Keratinocyte (primary cell): Measurements from ENCODE around the gene MAP3K8. TPM values are rescaled to one million over a fixed set of nuclear protein-coding genes. Genes with fewer than 3 reads are reported as not detected.

ENCODE experiments used
- DNase-seq: peaks from one replicate; pipeline ENCODE4 v3.0.0-alpha.2; 2011; ENCODE audit warnings: low read depth, missing footprints, low spot score
- FAIRE-seq: peaks from 2 replicates; lab custom pipeline; 2011; peaks lifted over from hg19 to GRCh38; lab: Jason Lieb, UNC
- H2AFZ ChIP-seq: 2 replicates; pipeline ENCODE4 v1.6.0; 2012; ENCODE audit warnings: low read length, control low read depth, inconsistent platforms; ENCODE audit not compliant: control insufficient read depth
- H3K27ac ChIP-seq: 2 replicates; pipeline ENCODE4 v1.5.1; 2011; ENCODE audit warnings: low read length; ENCODE audit not compliant: control insufficient read depth, insufficient read depth
- H3K27me3 ChIP-seq: 3 replicates; pipeline ENCODE4 v1.6.0; 2011; ENCODE audit warnings: low read length; ENCODE audit not compliant: control insufficient read depth, insufficient read depth; ENCODE audit errors: extremely low read depth
- H3K36me3 ChIP-seq, 2 experiments: 2 replicates in 1 of 2; 3 replicates in 1 of 2; pipeline ENCODE4 v1.5.1; 2011; ENCODE audit warnings: low read length in 2 of 2, mild to moderate bottlenecking in 1 of 2; ENCODE audit not compliant: control insufficient read depth in 2 of 2, insufficient read depth in 2 of 2; ENCODE audit errors: extremely low read depth in 1 of 2
- H3K4me1 ChIP-seq: 3 replicates; pipeline ENCODE4 v1.5.1; 2011; ENCODE audit warnings: low read length; ENCODE audit not compliant: control insufficient read depth, insufficient read depth; ENCODE audit errors: extremely low read depth
- H3K4me2 ChIP-seq: 3 replicates; pipeline ENCODE4 v1.6.0; 2011; ENCODE audit warnings: low read depth, low read length; ENCODE audit not compliant: control insufficient read depth, insufficient read depth; ENCODE audit errors: extremely low read depth
- H3K4me3 ChIP-seq, 3 experiments: fragments of 200-600 bp in 1 of 3; sonication (generic) in 1 of 3; 2 replicates in 2 of 3; 3 replicates in 1 of 3; pipeline ENCODE4 v1.5.1; 2011 to 2016; ENCODE audit warnings: low read length in 3 of 3, mild to moderate bottlenecking in 3 of 3, control low read depth in 2 of 3, inconsistent platforms in 1 of 3, low read depth in 1 of 3, mixed read lengths in 1 of 3, mixed run types in 1 of 3, moderate library complexity in 1 of 3; ENCODE audit not compliant: control insufficient read depth in 2 of 3, insufficient read depth in 2 of 3; ENCODE audit errors: extremely low read depth in 1 of 3
- H3K79me2 ChIP-seq: 2 replicates; pipeline ENCODE4 v1.6.0; 2012; ENCODE audit warnings: low read length; ENCODE audit not compliant: control insufficient read depth, insufficient read depth
- H3K9ac ChIP-seq: 3 replicates; pipeline ENCODE4 v1.6.0; 2011; ENCODE audit warnings: low read length; ENCODE audit not compliant: control insufficient read depth, insufficient read depth; ENCODE audit errors: extremely low read depth
- H3K9me1 ChIP-seq: 3 replicates; pipeline ENCODE4 v1.6.0; 2011; ENCODE audit warnings: low read length; ENCODE audit not compliant: control insufficient read depth, insufficient read depth; ENCODE audit errors: extremely low read depth
- H3K9me3 ChIP-seq: 2 replicates; pipeline ENCODE4 v1.5.1; 2012; ENCODE audit warnings: low read depth, low read length; ENCODE audit not compliant: control insufficient read depth
- H4K20me1 ChIP-seq: 3 replicates; pipeline ENCODE4 v1.6.0; 2011; ENCODE audit warnings: low read length; ENCODE audit not compliant: control insufficient read depth, insufficient read depth; ENCODE audit errors: extremely low read depth
- EZH2 ChIP-seq: IDR thresholded peaks from one replicate; pipeline ENCODE4 v1.6.1; 2012; ENCODE audit warnings: inconsistent platforms, mild to moderate bottlenecking, low read length, moderate library complexity
- dilution Hi-C: fragments of 300-500 bp; cut with MboI; formaldehyde crosslinking; loops from one replicate; pipeline ENCODE4 v1.7.0; 2020; ENCODE audit warnings: low sequenced_read_pairs; ENCODE audit not compliant: extremely low pct_ligation_motif_present
- polyA plus RNA-seq, 5 experiments: library from polyadenylated mRNA; depleted of rRNA in 3 of 5; stranded (reverse) in 3 of 5; stranded (forward) in 1 of 5; unstranded in 1 of 5; fragments of >200 nt; gene quantifications; 1 replicate in 1 of 5; 2 replicates in 3 of 5; 3 replicates in 1 of 5; pipeline versions ENCODE4 v1.2.1 to v1.2.3, GENCODE V29; 2011 to 2012; ENCODE audit warnings: missing spikeins in 2 of 5, low read depth in 1 of 5, low replicate concordance in 1 of 5
- TF ChIP-seq, protein P1 (sequence below), 3 experiments: IDR thresholded peaks in 1 of 3; conservative IDR thresholded peaks in 1 of 3; optimal IDR thresholded peaks in 1 of 3; 2 replicates in 2 of 3; 3 replicates in 1 of 3; pipeline versions ENCODE3 to v1.5.1; 2011; ENCODE audit warnings: low read length in 3 of 3, mild to moderate bottlenecking in 3 of 3, moderate library complexity in 2 of 3, control low read depth in 1 of 3, inconsistent platforms in 1 of 3; ENCODE audit not compliant: insufficient read depth in 2 of 3; ENCODE audit errors: extremely low read depth in 1 of 3

Gene MAP3K8
- polyA plus RNA-seq, 1 donor (not counting 4 experiments of a cell fraction or from before 2014, with no cell fraction given) = 4.9 TPM

GRCh38 chr10:30454744-30455510 lies 20.9 kb downstream of the MAP3K8 start:
- TF ChIP-seq, protein P1, sequence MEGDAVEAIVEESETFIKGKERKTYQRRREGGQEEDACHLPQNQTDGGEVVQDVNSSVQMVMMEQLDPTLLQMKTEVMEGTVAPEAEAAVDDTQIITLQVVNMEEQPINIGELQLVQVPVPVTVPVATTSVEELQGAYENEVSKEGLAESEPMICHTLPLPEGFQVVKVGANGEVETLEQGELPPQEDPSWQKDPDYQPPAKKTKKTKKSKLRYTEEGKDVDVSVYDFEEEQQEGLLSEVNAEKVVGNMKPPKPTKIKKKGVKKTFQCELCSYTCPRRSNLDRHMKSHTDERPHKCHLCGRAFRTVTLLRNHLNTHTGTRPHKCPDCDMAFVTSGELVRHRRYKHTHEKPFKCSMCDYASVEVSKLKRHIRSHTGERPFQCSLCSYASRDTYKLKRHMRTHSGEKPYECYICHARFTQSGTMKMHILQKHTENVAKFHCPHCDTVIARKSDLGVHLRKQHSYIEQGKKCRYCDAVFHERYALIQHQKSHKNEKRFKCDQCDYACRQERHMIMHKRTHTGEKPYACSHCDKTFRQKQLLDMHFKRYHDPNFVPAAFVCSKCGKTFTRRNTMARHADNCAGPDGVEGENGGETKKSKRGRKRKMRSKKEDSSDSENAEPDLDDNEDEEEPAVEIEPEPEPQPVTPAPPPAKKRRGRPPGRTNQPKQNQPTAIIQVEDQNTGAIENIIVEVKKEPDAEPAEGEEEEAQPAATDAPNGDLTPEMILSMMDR (optimal IDR thresholded peaks at IDR 0.05 in 1 of 3, IDR thresholded peaks at IDR 0.05 in 1 of 3, conservative IDR thresholded peaks at IDR 0.05 in 1 of 3; ENCODE audit: extremely low read depth in 1 of 3, insufficient read depth in 2 of 3, low read length in 3 of 3) = no peak
- no peak for TF ChIP-seq EZH2
- H3K4me1 ChIP-seq = no peaks in the 10 kb centered on the region

DNA sequence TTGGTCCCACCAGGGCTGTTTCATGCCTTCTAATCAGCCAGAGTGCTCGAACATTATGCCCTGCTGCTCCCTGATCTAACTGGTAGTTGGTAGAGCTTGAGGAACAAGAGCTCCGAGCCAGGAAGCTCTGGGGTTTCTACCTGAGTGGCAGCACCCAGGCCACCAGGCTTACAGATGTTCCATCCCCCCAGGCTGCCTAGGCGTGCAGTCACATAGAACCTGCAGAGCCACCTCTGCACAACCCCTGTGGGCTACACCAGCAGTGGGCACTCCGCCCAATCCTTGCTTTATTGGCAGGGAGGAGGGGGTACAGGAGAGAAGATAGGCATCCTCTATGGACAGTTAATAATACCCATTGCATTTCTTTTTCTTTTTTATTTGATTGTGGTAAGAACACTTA lies 21.8 kb downstream of the MAP3K8 start:
- H3K9ac ChIP-seq = no peak overlapping the region

More at GRCh38 chr10:30454744-30455510, 20.9 kb downstream of the MAP3K8 start:
- DNase-seq (no peak), FAIRE-seq (no peak)
- Histone ChIP-seq H3K27me3 (no peaks in the 10 kb centered on the region), H3K4me2 (no peak overlapping the region), H3K9ac (no peak overlapping the region), H3K79me2 (no peaks in the 10 kb centered on the region), H3K9me3 (no peaks in the 10 kb centered on the region), H3K36me3 (peaks cover 2 to 6% of the 10 kb centered on the region in 2 experiments), H2AFZ (no peak overlapping the region), H3K4me3 (no peak overlapping the region), H4K20me1 (no peaks in the 10 kb centered on the region), H3K27ac (no peak overlapping the region), H3K9me1 (no peaks in the 10 kb centered on the region)
- dilution Hi-C loops = no loop called here

More for the DNA sequence above, 21.8 kb downstream of the MAP3K8 start:
- TF ChIP-seq, protein P1 (optimal IDR thresholded peaks at IDR 0.05 in 1 of 3, IDR thresholded peaks at IDR 0.05 in 1 of 3, conservative IDR thresholded peaks at IDR 0.05 in 1 of 3; ENCODE audit: extremely low read depth in 1 of 3, insufficient read depth in 2 of 3, low read length in 3 of 3) = no peak
- no peak for TF ChIP-seq EZH2
- dilution Hi-C loops = no loop called here
- H3K4me2 ChIP-seq = no peak overlapping the region
- no peaks in the 10 kb centered on the region for H3K9me3 ChIP-seq
- no peaks in the 10 kb centered on the region for H3K9me1 ChIP-seq
- H4K20me1 ChIP-seq = no peaks in the 10 kb centered on the region
- no peak overlapping the region for H2AFZ ChIP-seq
- no peak for FAIRE-seq
- no peaks in the 10 kb centered on the region for H3K79me2 ChIP-seq
- no peak for DNase-seq
- H3K27me3 ChIP-seq = no peaks in the 10 kb centered on the region
- peaks cover 2 to 6% of the 10 kb centered on the region in 2 experiments for H3K36me3 ChIP-seq
- no peak overlapping the region for H3K27ac ChIP-seq
- H3K4me1 ChIP-seq = no peaks in the 10 kb centered on the region
- no peak overlapping the region for H3K4me3 ChIP-seq
